Sigmoid colon (tissue), 7 donors: Measurements from ENCODE around the gene PIGQ. TPM values are rescaled to one million over a fixed set of nuclear protein-coding genes. Genes with fewer than 3 reads are reported as not detected.

ENCODE experiments used
- DNase-seq: peaks from one replicate; pipeline ENCODE4 v3.0.0-alpha.2; 2019
- H3K27ac ChIP-seq, 4 donors: fragments of 200-600 bp; sonication (generic); one replicate each; pipeline ENCODE4 v1.5.1; 2016 to 2019; ENCODE audit warnings: mild to moderate bottlenecking in 1 of 4
- H3K27me3 ChIP-seq, 3 donors: fragments of 200-600 bp; sonication (generic); one replicate each; pipeline ENCODE4 v1.5.1; 2019; ENCODE audit warnings: mild to moderate bottlenecking in 1 of 3
- H3K36me3 ChIP-seq, 4 donors: fragments of 200-600 bp; sonication (generic); one replicate each; pipeline ENCODE4 v1.5.1; 2016 to 2019
- H3K4me1 ChIP-seq, 4 donors: fragments of 200-600 bp; sonication (generic); one replicate each; pipeline ENCODE4 v1.5.1; 2017 to 2019
- H3K4me3 ChIP-seq, 4 donors: fragments of 200-600 bp; sonication (generic); one replicate each; pipeline ENCODE4 v1.5.1; 2017 to 2019; ENCODE audit warnings: mild to moderate bottlenecking in 2 of 4, moderate library complexity in 1 of 4
- H3K9me3 ChIP-seq, 4 donors: fragments of 200-600 bp in 3 of 4; sonication (generic) in 3 of 4; one replicate each; pipeline versions ENCODE4 v1.5.1 to v1.6.1; 2013 to 2019
- EP300 ChIP-seq, 4 donors: sonication (generic); formaldehyde crosslinking; IDR thresholded peaks; one replicate each; pipeline ENCODE4 v1.6.1; 2017; ENCODE audit warnings: antibody characterized with exemption in 4 of 4
- POLR2A ChIP-seq, 2 donors: fragments of 450-650 bp; IDR thresholded peaks; one replicate each; pipeline ENCODE4 v1.6.1; 2016; ENCODE audit warnings: antibody characterized with exemption in 2 of 2, mild to moderate bottlenecking in 2 of 2, moderate library complexity in 2 of 2
- POLR2AphosphoS5 ChIP-seq, 4 donors: sonication (generic); formaldehyde crosslinking; IDR thresholded peaks; one replicate each; pipeline ENCODE4 v1.6.1; 2017; ENCODE audit warnings: antibody characterized with exemption in 4 of 4
- WGBS, 2 donors: extraction: QIAGEN DNeasy Blood & Tissue Kit; methylation state at CpG; one replicate each; pipeline ENCODE4 v1.1.7; 2013; 5-methylcytosine and 5-hydroxymethylcytosine counted together
- intact Hi-C: fragments of 100-400 bp; cut with DNase I; formaldehyde crosslinking; loops from one replicate; pipeline ENCODE4 v1.15.1; 2023
- polyA plus RNA-seq, 3 donors: library from polyadenylated mRNA; stranded (reverse); fragments of 200-250 nt; gene quantifications; one replicate each; pipeline ENCODE4 v1.2.3, GENCODE V29; 2013
- total RNA-seq, 4 donors: library from RNA; depleted of rRNA; stranded (reverse); fragments of >200 nt; gene quantifications; one replicate each; pipeline ENCODE4 v1.1.0, GENCODE V29; 2016
- TF ChIP-seq, protein P1 (sequence below), 4 experiments: fragments of 450-650 bp in 3 of 4; fragments of 200-600 bp in 1 of 4; IDR thresholded peaks; one replicate each; pipeline ENCODE4 v1.5.1; 2016 to 2019; ENCODE audit warnings: antibody characterized with exemption in 4 of 4, mild to moderate bottlenecking in 3 of 4, moderate library complexity in 2 of 4
- donor health status: healthy with polysubstance abuse.
- donor health status: Bipolar disorder and iron deficiency.
- donor health status: healthy.

Gene PIGQ
- total RNA-seq (10 to 100 TPM; 15.5 to 45.7 (median 22.6) TPM), polyA plus RNA-seq (10 to 100 TPM; 11.1 to 47.4 (median 12.0) TPM)

- H3K36me3 ChIP-seq: peaks cover 0 to 15% (median 4%) of the 10 kb centered on the region in 4 donors
- peaks cover 0 to 53% (median 45%) of the 10 kb centered on the region in 4 donors for H3K4me1 ChIP-seq
- DNase-seq: peak; percentile 84
- 2% methylated on average over 87 of the region's 87 CpGs for WGBS, 2 donors
- H3K4me3 ChIP-seq: peak within 1 kb of the TSS; percentile 77 to 98 (median 98)
- intact Hi-C loops: loop anchor here (1.0 kb wide), 1 partner anchor 20 kb away; no protein-coding TSS in a partner anchor
- H3K27ac ChIP-seq: peak within 1 kb of the TSS; percentile 80 to 87 (median 82)
- H3K27me3 ChIP-seq: peaks cover 0 to 2% (median 0%) of the 10 kb centered on the region in 3 donors
- H3K9me3 ChIP-seq: no peaks in the 10 kb centered on the region
- no peak for TF ChIP-seq EP300 (IDR thresholded peaks at IDR 0.05)
- TF ChIP-seq POLR2AphosphoS5 (IDR thresholded peaks at IDR 0.05): peak in 1 of 4 donors; percentile 60
- TF ChIP-seq, protein P1, sequence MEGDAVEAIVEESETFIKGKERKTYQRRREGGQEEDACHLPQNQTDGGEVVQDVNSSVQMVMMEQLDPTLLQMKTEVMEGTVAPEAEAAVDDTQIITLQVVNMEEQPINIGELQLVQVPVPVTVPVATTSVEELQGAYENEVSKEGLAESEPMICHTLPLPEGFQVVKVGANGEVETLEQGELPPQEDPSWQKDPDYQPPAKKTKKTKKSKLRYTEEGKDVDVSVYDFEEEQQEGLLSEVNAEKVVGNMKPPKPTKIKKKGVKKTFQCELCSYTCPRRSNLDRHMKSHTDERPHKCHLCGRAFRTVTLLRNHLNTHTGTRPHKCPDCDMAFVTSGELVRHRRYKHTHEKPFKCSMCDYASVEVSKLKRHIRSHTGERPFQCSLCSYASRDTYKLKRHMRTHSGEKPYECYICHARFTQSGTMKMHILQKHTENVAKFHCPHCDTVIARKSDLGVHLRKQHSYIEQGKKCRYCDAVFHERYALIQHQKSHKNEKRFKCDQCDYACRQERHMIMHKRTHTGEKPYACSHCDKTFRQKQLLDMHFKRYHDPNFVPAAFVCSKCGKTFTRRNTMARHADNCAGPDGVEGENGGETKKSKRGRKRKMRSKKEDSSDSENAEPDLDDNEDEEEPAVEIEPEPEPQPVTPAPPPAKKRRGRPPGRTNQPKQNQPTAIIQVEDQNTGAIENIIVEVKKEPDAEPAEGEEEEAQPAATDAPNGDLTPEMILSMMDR (IDR thresholded peaks at IDR 0.05): no peak
Observed at GRCh38 chr16:569445-570254, at the start of gene PIGQ. TSS of gene PIGQ (plus strand) at chr16:569968. CDS start at chr16:574075, 4,107 bp downstream.

DNA sequence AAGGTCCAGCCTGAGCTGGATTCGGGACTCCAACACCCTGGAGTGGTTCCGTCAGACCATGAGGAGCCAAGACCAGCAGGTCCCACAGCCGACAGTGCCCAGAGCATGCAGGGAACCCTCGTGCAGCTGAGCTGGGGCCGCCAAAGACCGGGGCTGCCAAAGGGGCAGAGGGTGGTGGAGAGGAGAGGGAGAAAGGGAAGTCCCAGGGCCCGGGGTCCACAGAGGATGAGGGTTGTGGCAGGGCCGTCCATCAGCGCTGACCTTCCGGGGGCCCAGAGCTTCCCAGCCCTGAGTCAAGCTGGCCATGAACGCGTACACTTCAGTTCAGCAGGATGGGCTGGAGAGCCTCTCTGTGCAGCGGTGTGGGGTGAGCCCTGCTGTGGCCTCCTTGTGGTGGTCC, 48.9 kb upstream of the PIGQ start:
- Histone ChIP-seq H3K4me3 (no peak overlapping the region), H3K9me3 (no peaks in the 10 kb centered on the region), H3K27ac (no peak overlapping the region), H3K27me3 (no peaks in the 10 kb centered on the region), H3K4me1 (peaks cover 0 to 19% (median 8%) of the 10 kb centered on the region in 4 donors), H3K36me3 (peaks cover 8 to 40% (median 20%) of the 10 kb centered on the region in 4 donors)
- 92 to 95% methylated on average over 13 of the region's 13 CpGs for WGBS, 2 donors
- TF ChIP-seq POLR2A (IDR thresholded peaks at IDR 0.05): no peak
- TF ChIP-seq, protein P1 (IDR thresholded peaks at IDR 0.05): no peak
- no peak for TF ChIP-seq EP300 (IDR thresholded peaks at IDR 0.05)
- TF ChIP-seq POLR2AphosphoS5 (IDR thresholded peaks at IDR 0.05): no peak
- intact Hi-C loops: no loop called here
- DNase-seq: no peak

GRCh38 chr16:521381-522210, 48.2 kb upstream of the PIGQ start:
- intact Hi-C loops: no loop called here
- Histone ChIP-seq H3K4me3 (no peak overlapping the region), H3K4me1 (peaks cover 0 to 27% (median 16%) of the 10 kb centered on the region in 4 donors), H3K27ac (no peak overlapping the region), H3K36me3 (peaks cover 8 to 32% (median 18%) of the 10 kb centered on the region in 4 donors), H3K27me3 (no peaks in the 10 kb centered on the region), H3K9me3 (no peaks in the 10 kb centered on the region)
- WGBS, 2 donors: 36 to 79% methylated on average over 34 of the region's 34 CpGs
- TF ChIP-seq POLR2A (IDR thresholded peaks at IDR 0.05) (no peak), POLR2AphosphoS5 (IDR thresholded peaks at IDR 0.05) (no peak), EP300 (IDR thresholded peaks at IDR 0.05) (no peak)
- TF ChIP-seq, protein P1 (IDR thresholded peaks at IDR 0.05): peak in 1 of 4 experiments; percentile 41
- no peak for DNase-seq

DNA sequence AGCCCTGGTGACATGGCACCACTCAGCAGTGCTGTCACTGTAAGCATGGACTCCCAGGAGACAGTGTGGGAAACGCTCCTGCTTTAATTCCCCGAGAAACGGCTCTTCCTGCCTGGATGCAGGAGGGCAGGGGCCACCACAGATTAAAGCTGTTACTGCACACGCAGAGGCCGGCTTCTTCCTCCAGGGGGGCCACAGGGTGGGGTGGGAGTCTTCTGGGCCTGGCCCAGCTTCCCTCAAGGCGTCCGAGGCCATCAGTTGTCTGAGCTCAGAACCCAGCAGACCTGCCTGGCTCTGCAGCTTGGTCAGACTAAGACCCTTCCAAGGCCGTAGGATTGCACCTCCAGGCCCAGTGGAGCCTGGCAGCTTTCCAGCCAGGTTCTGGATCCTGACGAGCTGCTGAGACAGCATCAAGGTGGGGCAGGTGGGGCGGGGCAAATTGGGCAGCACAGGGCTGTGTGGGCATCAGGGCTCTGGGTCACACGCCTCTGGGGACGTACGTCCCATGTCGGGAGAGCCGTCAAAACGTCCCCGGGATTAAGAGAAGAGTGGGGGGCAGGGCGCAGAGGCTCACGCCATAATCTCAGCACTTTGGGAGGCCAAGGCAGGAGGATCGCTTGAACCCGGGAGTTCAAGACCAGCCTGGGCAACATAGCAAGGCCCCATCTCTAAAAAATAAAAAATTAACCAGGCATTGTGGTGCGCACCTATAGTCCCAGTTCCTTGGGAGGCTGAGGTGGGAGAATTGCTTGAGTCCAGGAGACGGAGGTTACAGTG, 47.3 kb upstream of the PIGQ start:
- H3K9me3 ChIP-seq: no peaks in the 10 kb centered on the region
- TF ChIP-seq POLR2A (IDR thresholded peaks at IDR 0.05) (no peak), POLR2AphosphoS5 (IDR thresholded peaks at IDR 0.05) (no peak), EP300 (IDR thresholded peaks at IDR 0.05) (no peak)
- TF ChIP-seq, protein P1 (IDR thresholded peaks at IDR 0.05): no peak
- WGBS, 2 donors: 44 to 76% methylated on average over 23 of the region's 23 CpGs
- no peak overlapping the region for H3K27ac ChIP-seq
- intact Hi-C loops: no loop called here
- H3K36me3 ChIP-seq: peaks cover 8 to 26% (median 18%) of the 10 kb centered on the region in 4 donors
- H3K4me3 ChIP-seq: no peak overlapping the region
- no peaks in the 10 kb centered on the region for H3K27me3 ChIP-seq
- peaks cover 0 to 30% (median 18%) of the 10 kb centered on the region in 4 donors for H3K4me1 ChIP-seq
- DNase-seq: no peak
